ENCODE results near the gene ARFGAP1.
"Not testable (repeated sequence)": the region's sequence is repeated elsewhere in the genome, so short reads cannot be mapped to it uniquely, and the experiment has no call there.

Gene ARFGAP1

GRCh38 chr20:63322933-63323273, 50.3 kb downstream of the ARFGAP1 start:
- DNase-seq: no peak

- DNase-seq: no peak
Observed at GRCh38 chr20:63323357-63323981, 50.9 kb downstream of the ARFGAP1 start.

GRCh38 chr20:63325021-63325471, 52.4 kb downstream of the ARFGAP1 start:
- no peak for DNase-seq

- no peak for DNase-seq
Observed at GRCh38 chr20:63325554-63326313, 53.1 kb downstream of the ARFGAP1 start.

GRCh38 chr20:63326314-63327230, 54.0 kb downstream of the ARFGAP1 start:
- DNase-seq: no peak

- no peak for DNase-seq
Observed at GRCh38 chr20:63327231-63327745, 54.7 kb downstream of the ARFGAP1 start.

GRCh38 chr20:63328026-63328700, 55.5 kb downstream of the ARFGAP1 start:
- no peak for DNase-seq

- no peak for DNase-seq
Observed at GRCh38 chr20:63328718-63329275, 56.2 kb downstream of the ARFGAP1 start.

GRCh38 chr20:63329331-63330083, 56.9 kb downstream of the ARFGAP1 start:
- DNase-seq: no peak

- DNase-seq: no peak
Observed at GRCh38 chr20:63330084-63330760, 57.6 kb downstream of the ARFGAP1 start.

GRCh38 chr20:63330940-63331339, 58.3 kb downstream of the ARFGAP1 start:
- DNase-seq: no peak

GRCh38 chr20:63331741-63332400, 59.3 kb downstream of the ARFGAP1 start:
- DNase-seq: no peak

- no peak for DNase-seq
Observed at GRCh38 chr20:63332488-63333240, 60.1 kb downstream of the ARFGAP1 start.

- DNase-seq: no peak
Observed at GRCh38 chr20:63333241-63333836, 60.7 kb downstream of the ARFGAP1 start.

- no peak for DNase-seq
Observed at GRCh38 chr20:63334356-63334755, 61.7 kb downstream of the ARFGAP1 start.

GRCh38 chr20:63335060-63335459, 62.4 kb downstream of the ARFGAP1 start:
- not testable (repeated sequence) for DNase-seq

GRCh38 chr20:63335711-63336110, 63.1 kb downstream of the ARFGAP1 start:
- no peak for DNase-seq

- no peak for DNase-seq
Observed at GRCh38 chr20:63336232-63336752, 63.7 kb downstream of the ARFGAP1 start.

Measured in NCI-H226 (cell line).